Measurements from ENCODE around the gene POLR2A. TPM values are rescaled to one million over a fixed set of nuclear protein-coding genes. Genes with fewer than 3 reads are reported as not detected.

Gene POLR2A
- total and polyA plus RNA-seq, 10 of the 15 experiments (the other 5 are each of a cell fraction or from before 2014, with no cell fraction given) = 1.7 to 121 (median 33.4) TPM

- TF ChIP-seq BCLAF1 (IDR thresholded peaks at IDR 0.05) (peak; percentile 85), NFXL1 (IDR thresholded peaks at IDR 0.05; ENCODE audit: borderline replicate concordance) (no peak), SMARCA5 (IDR thresholded peaks at IDR 0.05) (0 out of 2 replicates have a peak, but pooled peaks have one; percentile 53), EGR1 (IDR thresholded peaks at IDR 0.05; ENCODE audit: borderline replicate concordance in 1 of 2, low read depth in 2 of 2, low read length in 2 of 2) (peak in 1 of 2 experiments; percentile 72; a peak in 2 of 3 replicates)
Measured at GRCh38 chr17:7440113-7440833, 43.9 kb upstream of the POLR2A start (continued).

GRCh38 chr17:7440834-7441195 is 43.4 kb upstream of the POLR2A start:
- H3K4me3 ChIP-seq = peak overlapping the region; percentile 97
- peak overlapping the region; percentile 77 for H3K9ac ChIP-seq (ENCODE audit: control insufficient read depth, insufficient read depth, low read length)
- WGBS (ENCODE audit: insufficient coverage, insufficient replicate concordance, low lambda C conversion rate, missing lambda C conversion rate) = 3% methylated on average over 12 of the region's 12 CpGs
- no TSS peak for BruUV-seq (replicated peaks)
- peak overlapping the region; percentile 82 for H2AFZ ChIP-seq (ENCODE audit: control insufficient read depth, low read depth, low read length)
- ChIA-PET SMC1A (ENCODE audit: uncharacterized antibody, unreplicated experiment) (interaction anchor here (0.6 to 1.9 kb wide), 8 partner anchors 10 to 250 kb away, joined by 3 to 8 read pairs (median 4); partner anchors contain the start of genes SLC35G6 and ZBTB4), CTCF (interaction anchor here (0.6 to 2.8 kb wide), 7 partner anchors 14 to 187 kb away, joined by 3 to 20 read pairs (median 3); partner anchors contain the start of genes NEURL4, SAT2 and SENP3), POLR2A (interaction anchor here (0.6 to 8.2 kb wide), 16 partner anchors 14 to 178 kb away, joined by 3 to 63 read pairs (median 4); partner anchors contain the start of genes POLR2A, SENP3, SLC35G6 and TMEM256), RAD21 (ENCODE audit: unreplicated experiment) (interaction anchor here (0.6 to 2.5 kb wide), 10 partner anchors 12 to 120 kb away, joined by 3 to 12 read pairs (median 4); partner anchors contain the start of genes SENP3, TMEM256 and ZBTB4)
- peak; percentile 89 for FAIRE-seq
- H3K4me2 ChIP-seq (ENCODE audit: control insufficient read depth, insufficient read depth) = peak overlapping the region; percentile 89
- no peak overlapping the region for H3K27ac ChIP-seq (ENCODE audit: control insufficient read depth, insufficient read depth)
- H3K4me1 ChIP-seq (ENCODE audit: control insufficient read depth, insufficient read depth, low read length) = peaks cover 34% of the 10 kb centered on the region
- in situ Hi-C loops (cut with MboI) (no loop called here), intact Hi-C loops (cut with micrococcal nuclease; ENCODE audit: unreplicated experiment) (no loop called here)
- H3K27me3 ChIP-seq (replicated peaks in 1 of 2; ENCODE audit: control insufficient read depth in 2 of 2, insufficient read depth in 2 of 2, low read length in 1 of 2) = peaks cover 0 to 4% of the 10 kb centered on the region in 2 experiments; a peak in 3 of 4 replicates
- peak; percentile 54 for ATAC-seq
- DNase-seq (ENCODE audit: low read depth, low spot score) = no peak
- peaks cover 6% of the 10 kb centered on the region for H3K79me2 ChIP-seq (ENCODE audit: control insufficient read depth, insufficient read depth, low read length)
- no peaks in the 10 kb centered on the region for H3K36me3 ChIP-seq (ENCODE audit: control insufficient read depth in 2 of 2, insufficient read depth in 2 of 2, low read length in 1 of 2)
- no peaks in the 10 kb centered on the region for H3K9me3 ChIP-seq (replicated peaks; ENCODE audit: control insufficient read depth, insufficient read depth, low read length)
- no peaks in the 10 kb centered on the region for H4K20me1 ChIP-seq (ENCODE audit: control insufficient read depth, insufficient read depth)
- peak; percentile 31; the same call in 1 of the 2 replicates for TF ChIP-seq PKNOX1 (IDR thresholded peaks at IDR 0.05)
- peak; percentile 40; the same call in 1 of the 2 replicates for TF ChIP-seq MTA2 (IDR thresholded peaks at IDR 0.05; ENCODE audit: low read depth)
- TF ChIP-seq POU2F2 (IDR thresholded peaks at IDR 0.05; ENCODE audit: borderline replicate concordance, low read depth, low read length) = peak; percentile 32; the same call in 1 of the 3 replicates
- no peak for TF ChIP-seq STAT1 (conservative IDR thresholded peaks at IDR 0.05)
- TF ChIP-seq ESRRA (IDR thresholded peaks at IDR 0.05; ENCODE audit: low read length) = no peak
- peak; percentile 77 for TF ChIP-seq GATAD2B (conservative IDR thresholded peaks at IDR 0.05; ENCODE audit: low read depth)
- peak; percentile 55; the same call in 1 of the 2 replicates for TF ChIP-seq ZNF687 (IDR thresholded peaks at IDR 0.05)

Data from GM12878 (cell line).